GM12878 (cell line): ENCODE measurements around the gene IFIT3. TPM values are rescaled to one million over a fixed set of nuclear protein-coding genes. Genes with fewer than 3 reads are reported as not detected.

Experiments
- BHLHE40 ChIP-seq, 2 experiments: fragments of 450-650 bp in 1 of 2; IDR thresholded peaks; 2 replicates each; pipeline ENCODE4 v1.6.1; 2011 to 2017; ENCODE audit warnings: low read depth in 2 of 2, borderline replicate concordance in 1 of 2, improper control_type of control experiment in 1 of 2, low read length in 1 of 2, mild to moderate bottlenecking in 1 of 2
- CTCF ChIP-seq, 3 experiments: IDR thresholded peaks in 2 of 3; conservative IDR thresholded peaks in 1 of 3; 2 replicates each; pipeline ENCODE4 v1.5.1; 2011; ENCODE audit warnings: low read depth in 3 of 3, low read length in 3 of 3, mild to moderate bottlenecking in 3 of 3, control low read depth in 2 of 3, moderate library complexity in 2 of 3, inconsistent platforms in 1 of 3, mixed read lengths in 1 of 3; ENCODE audit not compliant: control insufficient read depth in 2 of 3, insufficient read depth in 1 of 3; ENCODE audit errors: extremely low read depth in 1 of 3
- EED ChIP-seq: sonication (generic); IDR thresholded peaks from 2 replicates; pipeline ENCODE4 v1.6.1; 2016; ENCODE audit warnings: antibody characterized with exemption, low read depth
- FOXK2 ChIP-seq: fragments of 450-650 bp; IDR thresholded peaks from 2 replicates; pipeline ENCODE4 v1.6.1; 2017; ENCODE audit warnings: mild to moderate bottlenecking, moderate library complexity
- KAT2A ChIP-seq: conservative IDR thresholded peaks from 2 replicates; pipeline ENCODE4 v1.6.1; 2011; ENCODE audit warnings: low read depth, low read length; ENCODE audit not compliant: control insufficient read depth
- POU2F2 ChIP-seq: IDR thresholded peaks from 3 replicates; pipeline ENCODE4 v1.6.1; 2011; ENCODE audit warnings: low read depth, mild to moderate bottlenecking, low read length, borderline replicate concordance
- RAD21 ChIP-seq: IDR thresholded peaks from 2 replicates; pipeline ENCODE4 v1.6.1; 2011; ENCODE audit warnings: mild to moderate bottlenecking, low read depth, low read length, moderate library complexity; ENCODE audit not compliant: insufficient read depth
- RB1 ChIP-seq: fragments of 450-650 bp; formaldehyde crosslinking; IDR thresholded peaks from 2 replicates; pipeline ENCODE4 v1.6.1; 2017; ENCODE audit warnings: mild to moderate bottlenecking, borderline replicate concordance
- REST ChIP-seq: IDR thresholded peaks from 2 replicates; pipeline ENCODE4 v1.6.1; 2012; ENCODE audit warnings: mild to moderate bottlenecking, low read depth, low read length
- SMAD1 ChIP-seq: fragments of 450-650 bp; IDR thresholded peaks from 2 replicates; pipeline ENCODE4 v1.6.1; 2018; ENCODE audit warnings: mild to moderate bottlenecking, low read depth; ENCODE audit not compliant: partially characterized antibody
- ZNF592 ChIP-seq: fragments of 450-650 bp; IDR thresholded peaks from 2 replicates; pipeline ENCODE4 v1.6.1; 2017; ENCODE audit warnings: mild to moderate bottlenecking, moderate library complexity
- polyA plus RNA-seq, 11 experiments: library from polyadenylated mRNA; depleted of rRNA in 4 of 11; unstranded in 6 of 11; stranded (reverse) in 5 of 11; fragments of >200 nt; fragmentation: Nextera tagmentation in 4 of 11; fragmentation: Illumina TruSeq in 1 of 11; extraction: Ambion mirVana in 4 of 11; extraction: Trizol in 1 of 11; gene quantifications; 1 replicate in 1 of 11; 2 replicates in 10 of 11; pipeline versions ENCODE4 v1.2.1 to v1.2.3, GENCODE V29; 2011 to 2016; ENCODE audit warnings: inconsistent platforms in 2 of 11, missing spikeins in 2 of 11, low read depth in 1 of 11
- total RNA-seq, 4 experiments: library from RNA; depleted of rRNA in 3 of 4; stranded (reverse); fragments of >200 nt in 3 of 4; fragmentation: Illumina TruSeq in 1 of 4; extraction: Trizol in 1 of 4; gene quantifications; 2 replicates each; pipeline versions ENCODE4 v1.2.1 to v1.2.3, GENCODE V29; 2013 to 2021
- TF ChIP-seq, protein P1 (sequence below): fragments of 450-650 bp; IDR thresholded peaks from 2 replicates; pipeline ENCODE4 v1.6.1; 2018; ENCODE audit warnings: borderline replicate concordance, mild to moderate bottlenecking; ENCODE audit not compliant: partially characterized antibody
- TF ChIP-seq, protein P2 (sequence below): fragments of 450-650 bp; formaldehyde crosslinking; IDR thresholded peaks from 2 replicates; pipeline ENCODE4 v1.4.0; 2020; ENCODE audit warnings: mild to moderate bottlenecking, moderate library complexity

Gene IFIT3
- total and polyA plus RNA-seq, 10 of the 15 experiments (the other 5 are each of a cell fraction or from before 2014, with no cell fraction given), result 27.0 to 70.2 (median 51.1) TPM

DNA sequence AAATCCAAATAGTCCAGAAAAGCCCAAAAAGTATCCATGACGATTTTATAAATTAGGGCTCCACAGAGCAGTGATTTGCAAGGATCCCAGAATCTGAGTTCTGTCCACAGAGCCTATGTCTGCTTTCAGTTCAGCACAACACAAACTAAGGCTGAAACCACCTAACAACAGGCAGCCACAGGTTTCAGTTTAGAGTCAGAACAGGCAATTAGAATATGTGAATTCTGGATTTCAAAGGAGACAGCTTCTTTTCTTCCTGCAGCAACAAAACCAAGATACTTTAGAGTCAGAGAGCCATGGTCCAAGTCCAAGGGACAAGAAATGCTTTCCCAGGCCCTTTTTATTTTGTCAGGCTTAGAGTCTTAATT, 23.6 kb downstream of the IFIT3 start (continued):
- TF ChIP-seq POU2F2 (peak; percentile 90; the same call in 2 of the 3 replicates), SMAD1 (no peak), ZNF592 (no peak), RB1 (no peak), FOXK2 (no peak), KAT2A (no peak), RAD21 (no peak), CTCF (IDR thresholded peaks at IDR 0.05 in 2 of 3, conservative IDR thresholded peaks at IDR 0.05 in 1 of 3; ENCODE audit: control insufficient read depth in 2 of 3, extremely low read depth in 1 of 3, insufficient read depth in 1 of 3, low read depth in 3 of 3, low read length in 3 of 3) (no peak), EED (peak; percentile 92), BHLHE40 (IDR thresholded peaks at IDR 0.05; ENCODE audit: borderline replicate concordance in 1 of 2, low read depth in 2 of 2, low read length in 1 of 2) (peak in 1 of 2 experiments; percentile 19; a peak in 1 of 4 replicates), REST (no peak)
- TF ChIP-seq, protein P1, sequence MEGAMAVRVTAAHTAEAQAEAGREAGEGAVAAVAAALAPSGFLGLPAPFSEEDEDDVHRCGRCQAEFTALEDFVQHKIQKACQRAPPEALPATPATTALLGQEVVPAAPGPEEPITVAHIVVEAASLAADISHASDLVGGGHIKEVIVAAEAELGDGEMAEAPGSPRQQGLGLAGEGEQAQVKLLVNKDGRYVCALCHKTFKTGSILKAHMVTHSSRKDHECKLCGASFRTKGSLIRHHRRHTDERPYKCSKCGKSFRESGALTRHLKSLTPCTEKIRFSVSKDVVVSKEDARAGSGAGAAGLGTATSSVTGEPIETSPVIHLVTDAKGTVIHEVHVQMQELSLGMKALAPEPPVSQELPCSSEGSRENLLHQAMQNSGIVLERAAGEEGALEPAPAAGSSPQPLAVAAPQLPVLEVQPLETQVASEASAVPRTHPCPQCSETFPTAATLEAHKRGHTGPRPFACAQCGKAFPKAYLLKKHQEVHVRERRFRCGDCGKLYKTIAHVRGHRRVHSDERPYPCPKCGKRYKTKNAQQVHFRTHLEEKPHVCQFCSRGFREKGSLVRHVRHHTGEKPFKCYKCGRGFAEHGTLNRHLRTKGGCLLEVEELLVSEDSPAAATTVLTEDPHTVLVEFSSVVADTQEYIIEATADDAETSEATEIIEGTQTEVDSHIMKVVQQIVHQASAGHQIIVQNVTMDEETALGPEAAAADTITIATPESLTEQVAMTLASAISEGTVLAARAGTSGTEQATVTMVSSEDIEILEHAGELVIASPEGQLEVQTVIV, result no peak
- TF ChIP-seq, protein P2, sequence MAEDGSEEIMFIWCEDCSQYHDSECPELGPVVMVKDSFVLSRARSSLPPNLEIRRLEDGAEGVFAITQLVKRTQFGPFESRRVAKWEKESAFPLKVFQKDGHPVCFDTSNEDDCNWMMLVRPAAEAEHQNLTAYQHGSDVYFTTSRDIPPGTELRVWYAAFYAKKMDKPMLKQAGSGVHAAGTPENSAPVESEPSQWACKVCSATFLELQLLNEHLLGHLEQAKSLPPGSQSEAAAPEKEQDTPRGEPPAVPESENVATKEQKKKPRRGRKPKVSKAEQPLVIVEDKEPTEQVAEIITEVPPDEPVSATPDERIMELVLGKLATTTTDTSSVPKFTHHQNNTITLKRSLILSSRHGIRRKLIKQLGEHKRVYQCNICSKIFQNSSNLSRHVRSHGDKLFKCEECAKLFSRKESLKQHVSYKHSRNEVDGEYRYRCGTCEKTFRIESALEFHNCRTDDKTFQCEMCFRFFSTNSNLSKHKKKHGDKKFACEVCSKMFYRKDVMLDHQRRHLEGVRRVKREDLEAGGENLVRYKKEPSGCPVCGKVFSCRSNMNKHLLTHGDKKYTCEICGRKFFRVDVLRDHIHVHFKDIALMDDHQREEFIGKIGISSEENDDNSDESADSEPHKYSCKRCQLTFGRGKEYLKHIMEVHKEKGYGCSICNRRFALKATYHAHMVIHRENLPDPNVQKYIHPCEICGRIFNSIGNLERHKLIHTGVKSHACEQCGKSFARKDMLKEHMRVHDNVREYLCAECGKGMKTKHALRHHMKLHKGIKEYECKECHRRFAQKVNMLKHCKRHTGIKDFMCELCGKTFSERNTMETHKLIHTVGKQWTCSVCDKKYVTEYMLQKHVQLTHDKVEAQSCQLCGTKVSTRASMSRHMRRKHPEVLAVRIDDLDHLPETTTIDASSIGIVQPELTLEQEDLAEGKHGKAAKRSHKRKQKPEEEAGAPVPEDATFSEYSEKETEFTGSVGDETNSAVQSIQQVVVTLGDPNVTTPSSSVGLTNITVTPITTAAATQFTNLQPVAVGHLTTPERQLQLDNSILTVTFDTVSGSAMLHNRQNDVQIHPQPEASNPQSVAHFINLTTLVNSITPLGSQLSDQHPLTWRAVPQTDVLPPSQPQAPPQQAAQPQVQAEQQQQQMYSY, result no peak
